Measurements from ENCODE around the gene AGPS.

- no peak for TF ChIP-seq EZH2 (IDR thresholded peaks at IDR 0.05; ENCODE audit: insufficient read depth, poor library complexity, severe bottlenecking)
- no peak for TF ChIP-seq EZH2phosphoT487 (IDR thresholded peaks at IDR 0.05; ENCODE audit: insufficient read depth, low read depth)
Measured at GRCh38 chr2:177501186-177501585, 108.6 kb downstream of the AGPS start.

All from GM23248 (cell line).